Osteoblast (primary cell): ENCODE results near the gene SREBF2. TPM values are rescaled to one million over a fixed set of nuclear protein-coding genes. Genes with fewer than 3 reads are reported as not detected.

Experiments used
- DNase-seq: peaks from one replicate; pipeline ENCODE4 v3.0.0; 2011; ENCODE audit warnings: low spot score, mixed read lengths; ENCODE audit not compliant: insufficient read length; ENCODE audit errors: missing footprints
- H2AFZ ChIP-seq: 2 replicates; pipeline ENCODE4 v1.6.0; 2011; ENCODE audit warnings: mild to moderate bottlenecking, low read length
- H3K27ac ChIP-seq: 2 replicates; pipeline ENCODE4 v1.5.1; 2011; ENCODE audit warnings: mild to moderate bottlenecking, low read depth, low read length, moderate library complexity
- H3K27me3 ChIP-seq: 2 replicates; pipeline ENCODE4 v1.6.0; 2012; ENCODE audit warnings: mild to moderate bottlenecking, control low read depth, inconsistent platforms, low read length, moderate library complexity; ENCODE audit not compliant: insufficient read depth
- H3K36me3 ChIP-seq: 2 replicates; pipeline ENCODE4 v1.5.1; 2011; ENCODE audit warnings: mild to moderate bottlenecking, low read length, control low read depth, moderate library complexity; ENCODE audit not compliant: insufficient read depth
- H3K4me1 ChIP-seq: 2 replicates; pipeline ENCODE4 v1.5.1; 2011; ENCODE audit warnings: mild to moderate bottlenecking, low read length, control low read depth, moderate library complexity; ENCODE audit not compliant: insufficient read depth
- H3K4me2 ChIP-seq: 2 replicates; pipeline ENCODE4 v1.6.0; 2011; ENCODE audit warnings: mild to moderate bottlenecking, low read length; ENCODE audit not compliant: insufficient read depth
- H3K4me3 ChIP-seq: fragments of 200-600 bp; sonication (generic); 3 replicates; pipeline ENCODE4 v1.5.1; 2012; ENCODE audit warnings: mild to moderate bottlenecking, low read length, inconsistent platforms; ENCODE audit not compliant: insufficient read depth
- H3K79me2 ChIP-seq: 2 replicates; pipeline ENCODE4 v1.6.0; 2012; ENCODE audit warnings: mild to moderate bottlenecking, low read length, control low read depth, inconsistent platforms; ENCODE audit not compliant: insufficient read depth
- H3K9me3 ChIP-seq: 2 replicates; pipeline ENCODE4 v1.5.1; 2011; ENCODE audit warnings: low read depth, low read length, control low read depth
- H4K20me1 ChIP-seq: 2 replicates; pipeline ENCODE4 v1.6.0; 2012; ENCODE audit warnings: mild to moderate bottlenecking, low read length, control low read depth; ENCODE audit not compliant: insufficient read depth
- CTCF ChIP-seq: IDR thresholded peaks from 2 replicates; pipeline ENCODE4 v1.5.1; 2011; ENCODE audit warnings: mild to moderate bottlenecking, low read depth, low read length, moderate library complexity; ENCODE audit errors: extremely low read depth
- total RNA-seq: library from RNA; depleted of rRNA; stranded (reverse); fragments of >200 nt; gene quantifications from 2 replicates; pipeline ENCODE4 v1.2.3, GENCODE V29; 2012

The SREBF2 gene
- total RNA-seq, 1 donor = 80.3 TPM

GRCh38 chr22:41932353-41932752, 99.4 kb downstream of the SREBF2 start:
- Histone ChIP-seq H3K36me3 (no peaks in the 10 kb centered on the region), H3K27ac (no peak overlapping the region), H3K79me2 (no peaks in the 10 kb centered on the region)

GRCh38 chr22:41933411-41934177, 100.7 kb downstream of the SREBF2 start:
- H3K4me2 ChIP-seq = no peak overlapping the region
- H3K79me2 ChIP-seq = no peaks in the 10 kb centered on the region
- DNase-seq = peak; percentile 81
- H3K27me3 ChIP-seq = no peaks in the 10 kb centered on the region
- H3K36me3 ChIP-seq = no peaks in the 10 kb centered on the region
- H3K4me3 ChIP-seq = no peak overlapping the region
- no peak overlapping the region for H2AFZ ChIP-seq
- no peaks in the 10 kb centered on the region for H3K4me1 ChIP-seq
- H3K27ac ChIP-seq = no peak overlapping the region
- H4K20me1 ChIP-seq = no peaks in the 10 kb centered on the region
- TF ChIP-seq CTCF = no peak
- H3K9me3 ChIP-seq = no peaks in the 10 kb centered on the region

More at GRCh38 chr22:41932353-41932752, 99.4 kb downstream of the SREBF2 start:
- Histone ChIP-seq H3K4me1 (no peaks in the 10 kb centered on the region), H3K27me3 (no peaks in the 10 kb centered on the region), H3K4me3 (no peak overlapping the region), H3K4me2 (no peak overlapping the region), H4K20me1 (no peaks in the 10 kb centered on the region), H2AFZ (no peak overlapping the region), H3K9me3 (no peaks in the 10 kb centered on the region)
- no peak for DNase-seq
- no peak for TF ChIP-seq CTCF

- no peaks in the 10 kb centered on the region for H3K27me3 ChIP-seq
- H3K4me3 ChIP-seq = no peak overlapping the region
- no peaks in the 10 kb centered on the region for H4K20me1 ChIP-seq
- H3K4me1 ChIP-seq = no peaks in the 10 kb centered on the region
- peak; percentile 52 for DNase-seq
- H3K36me3 ChIP-seq = no peaks in the 10 kb centered on the region
- no peak overlapping the region for H3K27ac ChIP-seq
- H3K79me2 ChIP-seq = no peaks in the 10 kb centered on the region
- no peak overlapping the region for H3K4me2 ChIP-seq
- no peak for TF ChIP-seq CTCF
- no peak overlapping the region for H2AFZ ChIP-seq
- H3K9me3 ChIP-seq = no peaks in the 10 kb centered on the region
These were observed 101.5 kb downstream of the SREBF2 start for GRCh38 chr22:41934284-41935014.

GRCh38 chr22:41935015-41935351, 102.1 kb downstream of the SREBF2 start:
- H3K27ac ChIP-seq = no peak overlapping the region
- H3K36me3 ChIP-seq = no peaks in the 10 kb centered on the region
- H3K79me2 ChIP-seq = no peaks in the 10 kb centered on the region
- H3K27me3 ChIP-seq = no peaks in the 10 kb centered on the region
- no peak overlapping the region for H3K4me2 ChIP-seq
- no peaks in the 10 kb centered on the region for H3K4me1 ChIP-seq
- TF ChIP-seq CTCF = no peak
- DNase-seq = no peak
- H2AFZ ChIP-seq = no peak overlapping the region
- H3K4me3 ChIP-seq = no peak overlapping the region
- H3K9me3 ChIP-seq = no peaks in the 10 kb centered on the region
- no peaks in the 10 kb centered on the region for H4K20me1 ChIP-seq
